ENCODE measurements around the gene RNF130.
"Not testable (repeated sequence)": the region's sequence is repeated elsewhere in the genome, so short reads cannot be mapped to it uniquely, and the experiment has no call there.

Gene RNF130

DNA sequence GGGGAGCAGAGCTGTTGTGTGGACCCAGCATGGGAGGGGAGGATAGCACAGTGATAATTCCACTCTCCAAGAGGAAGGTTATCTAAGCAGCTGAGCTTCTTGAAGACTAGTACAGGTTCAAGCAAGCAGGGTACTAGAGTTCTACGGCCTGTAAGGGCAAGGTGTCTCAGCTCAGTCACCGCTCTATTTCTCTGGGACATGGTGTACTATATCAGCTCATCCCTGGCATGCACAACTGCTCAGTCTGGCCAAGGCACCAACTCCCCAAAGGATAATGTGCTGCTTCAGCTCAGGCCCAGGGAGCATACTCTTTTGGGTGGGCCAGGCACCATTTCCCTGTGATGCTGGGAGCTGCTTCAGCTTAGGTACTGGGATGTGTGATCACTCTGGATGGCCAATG lies 69.8 kb downstream of the RNF130 start:
- H3K4me1 ChIP-seq (ENCODE audit: low read depth, poor library complexity, severe bottlenecking) = no peaks in the 10 kb centered on the region
- H3K4me3 ChIP-seq (IDR thresholded peaks at IDR 0.05; ENCODE audit: insufficient read depth, low read depth, low read length) = no peak overlapping the region
- no peaks in the 10 kb centered on the region for H3K36me3 ChIP-seq (ENCODE audit: insufficient read depth)
- H3K27me3 ChIP-seq (ENCODE audit: insufficient read depth, low read depth) = no peaks in the 10 kb centered on the region
- no peak overlapping the region for H3K4me2 ChIP-seq
- no peak overlapping the region for H3K27ac ChIP-seq
- no peaks in the 10 kb centered on the region for H4K20me1 ChIP-seq (ENCODE audit: insufficient read depth)
- no peak overlapping the region for H3K9ac ChIP-seq
- H2AFZ ChIP-seq (ENCODE audit: low read depth) = no peak overlapping the region
- no peaks in the 10 kb centered on the region for H3K79me2 ChIP-seq (ENCODE audit: insufficient read depth, low read depth)
- TF ChIP-seq, protein P1, sequence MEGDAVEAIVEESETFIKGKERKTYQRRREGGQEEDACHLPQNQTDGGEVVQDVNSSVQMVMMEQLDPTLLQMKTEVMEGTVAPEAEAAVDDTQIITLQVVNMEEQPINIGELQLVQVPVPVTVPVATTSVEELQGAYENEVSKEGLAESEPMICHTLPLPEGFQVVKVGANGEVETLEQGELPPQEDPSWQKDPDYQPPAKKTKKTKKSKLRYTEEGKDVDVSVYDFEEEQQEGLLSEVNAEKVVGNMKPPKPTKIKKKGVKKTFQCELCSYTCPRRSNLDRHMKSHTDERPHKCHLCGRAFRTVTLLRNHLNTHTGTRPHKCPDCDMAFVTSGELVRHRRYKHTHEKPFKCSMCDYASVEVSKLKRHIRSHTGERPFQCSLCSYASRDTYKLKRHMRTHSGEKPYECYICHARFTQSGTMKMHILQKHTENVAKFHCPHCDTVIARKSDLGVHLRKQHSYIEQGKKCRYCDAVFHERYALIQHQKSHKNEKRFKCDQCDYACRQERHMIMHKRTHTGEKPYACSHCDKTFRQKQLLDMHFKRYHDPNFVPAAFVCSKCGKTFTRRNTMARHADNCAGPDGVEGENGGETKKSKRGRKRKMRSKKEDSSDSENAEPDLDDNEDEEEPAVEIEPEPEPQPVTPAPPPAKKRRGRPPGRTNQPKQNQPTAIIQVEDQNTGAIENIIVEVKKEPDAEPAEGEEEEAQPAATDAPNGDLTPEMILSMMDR (conservative IDR thresholded peaks at IDR 0.05; ENCODE audit: low read depth, low read length) = no peak

DNA sequence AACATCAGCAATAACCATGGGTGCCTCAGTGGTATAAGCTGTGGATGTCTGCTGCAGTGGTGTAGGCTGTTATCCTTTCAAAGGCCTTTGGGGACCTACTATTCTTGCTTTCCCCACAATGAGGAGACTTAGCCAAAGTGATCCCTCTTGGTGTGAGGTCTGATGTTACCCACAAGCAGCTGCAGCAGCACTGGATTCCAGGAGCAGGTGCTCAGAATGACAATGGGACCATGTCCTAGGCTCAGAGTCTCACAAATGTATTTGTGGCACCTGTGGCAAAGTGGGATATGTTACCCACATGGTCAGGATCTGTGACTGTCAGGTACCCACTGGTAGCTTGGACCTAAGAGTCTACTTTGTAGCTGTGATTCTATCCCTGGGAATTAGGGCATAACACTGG lies 70.4 kb downstream of the RNF130 start:
- Histone ChIP-seq H2AFZ (ENCODE audit: low read depth) (no peak overlapping the region), H3K4me1 (ENCODE audit: low read depth, poor library complexity, severe bottlenecking) (no peaks in the 10 kb centered on the region)

DNA sequence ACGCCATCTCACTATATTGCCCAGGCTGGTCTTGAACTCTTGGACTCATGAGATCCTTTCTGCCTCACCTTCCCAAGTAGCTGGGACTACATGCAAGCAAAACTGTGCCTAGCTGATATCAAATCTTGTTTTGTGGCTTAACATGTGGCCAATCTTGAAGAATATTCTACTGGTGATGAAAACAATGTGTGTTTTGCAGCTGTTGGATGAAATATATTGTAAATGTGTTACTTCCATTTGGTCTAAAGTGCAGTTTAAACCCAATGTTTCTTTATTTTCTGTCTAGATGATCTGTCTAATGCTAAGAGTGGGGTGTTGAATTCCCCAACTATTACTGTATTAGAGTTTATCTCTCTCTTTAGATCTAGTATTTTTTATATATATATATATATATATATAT lies 73.1 kb downstream of the RNF130 start:
- Histone ChIP-seq H3K27me3 (ENCODE audit: insufficient read depth, low read depth) (no peaks in the 10 kb centered on the region), H4K20me1 (ENCODE audit: insufficient read depth) (no peaks in the 10 kb centered on the region), H3K9ac (no peak overlapping the region), H3K4me3 (IDR thresholded peaks at IDR 0.05; ENCODE audit: insufficient read depth, low read depth, low read length) (no peak overlapping the region), H3K36me3 (ENCODE audit: insufficient read depth) (no peaks in the 10 kb centered on the region), H3K79me2 (ENCODE audit: insufficient read depth, low read depth) (no peaks in the 10 kb centered on the region), H3K4me2 (no peak overlapping the region), H3K4me1 (ENCODE audit: low read depth, poor library complexity, severe bottlenecking) (no peaks in the 10 kb centered on the region), H3K27ac (no peak overlapping the region), H2AFZ (ENCODE audit: low read depth) (no peak overlapping the region)
- TF ChIP-seq, protein P1 (conservative IDR thresholded peaks at IDR 0.05; ENCODE audit: low read depth, low read length) = no peak

More for the DNA sequence above, 70.4 kb downstream of the RNF130 start:
- Histone ChIP-seq H4K20me1 (ENCODE audit: insufficient read depth) (no peaks in the 10 kb centered on the region), H3K27me3 (ENCODE audit: insufficient read depth, low read depth) (no peaks in the 10 kb centered on the region), H3K79me2 (ENCODE audit: insufficient read depth, low read depth) (no peaks in the 10 kb centered on the region), H3K36me3 (ENCODE audit: insufficient read depth) (no peaks in the 10 kb centered on the region), H3K9ac (no peak overlapping the region), H3K27ac (no peak overlapping the region), H3K4me3 (IDR thresholded peaks at IDR 0.05; ENCODE audit: insufficient read depth, low read depth, low read length) (no peak overlapping the region), H3K4me2 (no peak overlapping the region)
- TF ChIP-seq, protein P1 (conservative IDR thresholded peaks at IDR 0.05; ENCODE audit: low read depth, low read length) = no peak

DNA sequence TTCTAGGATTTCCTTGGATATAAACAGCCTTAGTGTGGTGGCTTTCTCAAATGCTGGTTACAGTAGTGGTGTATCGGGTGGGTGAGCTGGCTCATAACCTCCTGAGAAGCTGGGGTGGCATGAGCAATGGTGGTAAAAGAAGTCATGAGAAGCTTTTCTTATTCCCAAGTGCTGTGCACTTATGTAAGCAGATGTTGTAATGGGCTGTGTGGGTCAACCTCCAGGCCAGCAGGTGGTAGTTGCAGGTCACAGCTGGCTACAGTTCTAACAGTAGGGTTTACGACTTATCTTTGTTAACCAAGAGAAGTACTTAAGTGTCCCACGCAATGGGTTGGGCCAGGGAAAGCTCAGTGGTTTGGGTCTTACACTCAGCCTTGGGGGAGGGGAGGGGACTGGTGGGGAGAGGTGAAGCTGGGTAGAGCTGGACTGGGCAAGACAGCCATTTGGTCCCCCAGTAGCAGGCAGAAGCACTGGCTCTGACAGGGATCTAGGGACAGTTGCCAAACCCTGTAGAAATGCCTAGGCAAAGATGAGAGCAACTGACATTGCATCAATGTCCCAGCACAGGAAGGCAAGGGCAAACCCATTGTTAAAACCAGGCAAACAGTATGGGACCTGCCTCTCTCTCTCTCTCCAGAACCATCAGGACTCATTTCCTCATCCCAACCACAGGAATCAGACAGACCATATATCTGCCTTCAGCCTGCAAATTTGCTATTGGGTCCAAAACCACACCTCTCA lies 76.8 kb downstream of the RNF130 start:
- Histone ChIP-seq H2AFZ (ENCODE audit: low read depth) (no peak overlapping the region), H3K79me2 (ENCODE audit: insufficient read depth, low read depth) (no peaks in the 10 kb centered on the region), H3K4me1 (ENCODE audit: low read depth, poor library complexity, severe bottlenecking) (no peaks in the 10 kb centered on the region), H3K9ac (no peak overlapping the region), H3K27me3 (ENCODE audit: insufficient read depth, low read depth) (no peaks in the 10 kb centered on the region), H3K27ac (no peak overlapping the region), H3K4me3 (IDR thresholded peaks at IDR 0.05; ENCODE audit: insufficient read depth, low read depth, low read length) (no peak overlapping the region), H4K20me1 (ENCODE audit: insufficient read depth) (no peaks in the 10 kb centered on the region), H3K4me2 (no peak overlapping the region), H3K36me3 (ENCODE audit: insufficient read depth) (no peaks in the 10 kb centered on the region)
- TF ChIP-seq, protein P1 (conservative IDR thresholded peaks at IDR 0.05; ENCODE audit: low read depth, low read length) = no peak

DNA sequence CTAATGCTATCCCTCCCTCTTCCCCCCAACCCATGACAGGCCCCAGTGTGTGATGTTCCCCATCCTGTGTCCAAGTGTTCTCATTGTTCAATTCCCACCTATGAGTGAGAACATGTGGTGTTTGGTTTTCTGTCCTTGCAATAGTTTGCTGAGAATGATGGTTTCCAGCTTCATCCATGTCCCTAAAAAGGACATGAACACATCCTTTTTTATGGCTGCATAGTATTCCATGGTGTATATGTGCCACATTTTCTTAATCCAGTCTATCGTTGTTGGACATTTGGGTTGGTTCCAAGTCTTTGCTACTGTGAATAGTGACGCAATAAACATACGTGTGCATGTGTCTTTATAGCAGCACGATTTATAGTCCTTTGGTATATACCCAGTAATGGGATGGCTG lies 78.7 kb downstream of the RNF130 start:
- H3K4me3 ChIP-seq (IDR thresholded peaks at IDR 0.05; ENCODE audit: insufficient read depth, low read depth, low read length); H2AFZ ChIP-seq (ENCODE audit: low read depth); H3K27me3 ChIP-seq (ENCODE audit: insufficient read depth, low read depth); H3K36me3 ChIP-seq (ENCODE audit: insufficient read depth); H3K4me2 ChIP-seq; H3K9ac ChIP-seq; H4K20me1 ChIP-seq (ENCODE audit: insufficient read depth); H3K79me2 ChIP-seq (ENCODE audit: insufficient read depth, low read depth); H3K27ac ChIP-seq; H3K4me1 ChIP-seq (ENCODE audit: low read depth, poor library complexity, severe bottlenecking): not testable (repeated sequence)

All from KMS-11 (cell line).